Adrenal gland (tissue), 5 donors: ENCODE results near the gene ENPP6.

ENCODE experiments used
- CTCF ChIP-seq, 6 experiments: fragments of 450-650 bp in 4 of 6; fragments of 200-600 bp in 2 of 6; sonication (generic) in 1 of 6; IDR thresholded peaks; 1 replicate in 5 of 6; 2 replicates in 1 of 6; pipeline versions ENCODE4 v1.5.1 to v1.8.0; 2016 to 2021; ENCODE audit warnings: antibody characterized with exemption in 6 of 6, mild to moderate bottlenecking in 2 of 6, moderate library complexity in 1 of 6
- POLR2A ChIP-seq, 2 donors: fragments of 450-650 bp; IDR thresholded peaks; one replicate each; pipeline ENCODE4 v1.6.1; 2017; ENCODE audit warnings: antibody characterized with exemption in 2 of 2, mild to moderate bottlenecking in 2 of 2, moderate library complexity in 1 of 2
- donor health status: DM: no; HTN: no; CAD: no.

GRCh38 chr4:184145596-184145995 lies 72.1 kb downstream of the ENPP6 start:
- TF ChIP-seq POLR2A (IDR thresholded peaks at IDR 0.05) (no peak), CTCF (IDR thresholded peaks at IDR 0.05) (no peak)
